Measurements from ENCODE around the gene MAD1L1. TPM values are rescaled to one million over a fixed set of nuclear protein-coding genes. Genes with fewer than 3 reads are reported as not detected.

The MAD1L1 gene
- total RNA-seq, 1 donor from 2014 or later, result 32.3 TPM

DNA sequence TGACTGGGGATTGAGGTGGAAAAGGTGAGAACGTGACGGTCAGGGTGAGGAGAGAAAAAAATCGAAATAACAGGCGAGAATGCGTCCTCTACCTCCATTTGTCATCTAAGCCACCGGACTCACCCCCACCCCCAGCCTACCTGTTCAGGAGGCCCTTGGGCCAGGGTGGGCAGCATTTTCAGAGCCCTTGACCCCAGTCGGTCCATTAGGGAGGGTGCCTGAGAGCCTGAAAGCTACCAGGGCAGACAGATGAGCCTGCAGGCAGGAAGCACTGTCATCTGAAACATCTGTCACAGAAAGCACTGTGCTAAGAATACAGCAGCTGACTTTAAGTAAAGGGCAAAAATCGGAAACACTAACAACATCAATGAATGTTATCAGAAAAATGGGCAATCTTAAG lies 47.0 kb downstream of the MAD1L1 start:
- Mint-ChIP-seq H3K27me3 (ENCODE audit: low read depth, unreplicated experiment) (no peaks in the 10 kb centered on the region), H3K27ac (ENCODE audit: unreplicated experiment) (no peak overlapping the region), H3K4me1 (ENCODE audit: low read depth, unreplicated experiment) (peaks cover 6% of the 10 kb centered on the region), H3K9me3 (ENCODE audit: unreplicated experiment) (peaks cover 4% of the 10 kb centered on the region), H3K4me3 (ENCODE audit: unreplicated experiment) (no peak overlapping the region), H3K36me3 (ENCODE audit: low read depth, unreplicated experiment) (peaks cover 15% of the 10 kb centered on the region)
- Histone ChIP-seq H3K4me3 (ENCODE audit: insufficient read depth, low read depth, low read length) (no peak overlapping the region), H3K4me2 (ENCODE audit: low read length) (no peak overlapping the region), H3K9ac (ENCODE audit: low read length) (no peak overlapping the region), H3K27ac (ENCODE audit: low read depth, low read length) (no peak overlapping the region), H3K27me3 (ENCODE audit: insufficient read depth, low read length) (no peaks in the 10 kb centered on the region), H3K36me3 (ENCODE audit: insufficient read depth, low read length) (no peaks in the 10 kb centered on the region), H2AFZ (ENCODE audit: low read depth, low read length) (no peak overlapping the region), H3K9me3 (ENCODE audit: insufficient read depth, low read depth, low read length) (no peaks in the 10 kb centered on the region), H3K79me2 (ENCODE audit: insufficient read depth, low read length) (peaks cover 17% of the 10 kb centered on the region), H4K20me1 (ENCODE audit: insufficient read depth, low read length) (no peaks in the 10 kb centered on the region), H3K4me1 (ENCODE audit: insufficient read depth, low read length) (peaks cover 4% of the 10 kb centered on the region)
- DNase-seq (ENCODE audit: low read depth), result no peak
- TF ChIP-seq, protein P1, sequence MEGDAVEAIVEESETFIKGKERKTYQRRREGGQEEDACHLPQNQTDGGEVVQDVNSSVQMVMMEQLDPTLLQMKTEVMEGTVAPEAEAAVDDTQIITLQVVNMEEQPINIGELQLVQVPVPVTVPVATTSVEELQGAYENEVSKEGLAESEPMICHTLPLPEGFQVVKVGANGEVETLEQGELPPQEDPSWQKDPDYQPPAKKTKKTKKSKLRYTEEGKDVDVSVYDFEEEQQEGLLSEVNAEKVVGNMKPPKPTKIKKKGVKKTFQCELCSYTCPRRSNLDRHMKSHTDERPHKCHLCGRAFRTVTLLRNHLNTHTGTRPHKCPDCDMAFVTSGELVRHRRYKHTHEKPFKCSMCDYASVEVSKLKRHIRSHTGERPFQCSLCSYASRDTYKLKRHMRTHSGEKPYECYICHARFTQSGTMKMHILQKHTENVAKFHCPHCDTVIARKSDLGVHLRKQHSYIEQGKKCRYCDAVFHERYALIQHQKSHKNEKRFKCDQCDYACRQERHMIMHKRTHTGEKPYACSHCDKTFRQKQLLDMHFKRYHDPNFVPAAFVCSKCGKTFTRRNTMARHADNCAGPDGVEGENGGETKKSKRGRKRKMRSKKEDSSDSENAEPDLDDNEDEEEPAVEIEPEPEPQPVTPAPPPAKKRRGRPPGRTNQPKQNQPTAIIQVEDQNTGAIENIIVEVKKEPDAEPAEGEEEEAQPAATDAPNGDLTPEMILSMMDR (IDR thresholded peaks at IDR 0.05; ENCODE audit: insufficient read depth, low read depth, low read length), result no peak
- TF ChIP-seq EZH2 (IDR thresholded peaks at IDR 0.05; ENCODE audit: insufficient read depth, low read length), result no peak
- FAIRE-seq, result no peak

DNA sequence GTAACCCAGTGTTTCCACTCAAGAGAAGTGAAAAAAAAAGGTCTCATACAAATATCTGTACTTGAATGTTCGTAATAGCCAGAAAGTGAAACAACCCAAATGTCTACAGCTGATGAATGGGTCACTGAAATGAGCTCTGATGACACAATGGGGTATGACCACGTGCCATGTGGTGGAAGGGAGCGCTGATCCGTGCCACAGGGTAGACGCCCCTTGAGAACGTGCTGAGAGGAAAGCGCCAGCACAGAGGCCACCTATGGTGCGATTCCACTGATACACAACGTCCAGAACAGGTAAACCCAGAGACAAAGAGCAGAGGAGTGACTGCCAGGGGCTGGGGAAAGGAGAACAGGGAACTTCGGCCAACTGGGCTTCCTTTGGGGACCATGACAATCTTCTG lies 50.3 kb downstream of the MAD1L1 start:
- no peak overlapping the region for H3K9ac ChIP-seq (ENCODE audit: low read length)
- Mint-ChIP-seq H3K9me3 (ENCODE audit: unreplicated experiment) (peaks cover 4% of the 10 kb centered on the region), H3K27me3 (ENCODE audit: low read depth, unreplicated experiment) (no peaks in the 10 kb centered on the region), H3K36me3 (ENCODE audit: low read depth, unreplicated experiment) (peaks cover 14% of the 10 kb centered on the region), H3K4me1 (ENCODE audit: low read depth, unreplicated experiment) (peaks cover 3% of the 10 kb centered on the region), H3K4me3 (ENCODE audit: unreplicated experiment) (no peak overlapping the region), H3K27ac (ENCODE audit: unreplicated experiment) (no peak overlapping the region)
- H3K4me2 ChIP-seq (ENCODE audit: low read length), result no peak overlapping the region
- no peaks in the 10 kb centered on the region for H3K4me1 ChIP-seq (ENCODE audit: insufficient read depth, low read length)
- H3K4me3 ChIP-seq (ENCODE audit: insufficient read depth, low read depth, low read length), result no peak overlapping the region
- no peaks in the 10 kb centered on the region for H3K27me3 ChIP-seq (ENCODE audit: insufficient read depth, low read length)
- TF ChIP-seq, protein P1 (IDR thresholded peaks at IDR 0.05; ENCODE audit: insufficient read depth, low read depth, low read length), result no peak
- TF ChIP-seq EZH2 (IDR thresholded peaks at IDR 0.05; ENCODE audit: insufficient read depth, low read length), result no peak
- no peaks in the 10 kb centered on the region for H3K9me3 ChIP-seq (ENCODE audit: insufficient read depth, low read depth, low read length)
- no peak overlapping the region for H3K27ac ChIP-seq (ENCODE audit: low read depth, low read length)
- DNase-seq (ENCODE audit: low read depth), result no peak
- no peaks in the 10 kb centered on the region for H4K20me1 ChIP-seq (ENCODE audit: insufficient read depth, low read length)
- no peak for FAIRE-seq
- H2AFZ ChIP-seq (ENCODE audit: low read depth, low read length), result no peak overlapping the region
- H3K36me3 ChIP-seq (ENCODE audit: insufficient read depth, low read length), result no peaks in the 10 kb centered on the region
- H3K79me2 ChIP-seq (ENCODE audit: insufficient read depth, low read length), result peaks cover 4% of the 10 kb centered on the region

DNA sequence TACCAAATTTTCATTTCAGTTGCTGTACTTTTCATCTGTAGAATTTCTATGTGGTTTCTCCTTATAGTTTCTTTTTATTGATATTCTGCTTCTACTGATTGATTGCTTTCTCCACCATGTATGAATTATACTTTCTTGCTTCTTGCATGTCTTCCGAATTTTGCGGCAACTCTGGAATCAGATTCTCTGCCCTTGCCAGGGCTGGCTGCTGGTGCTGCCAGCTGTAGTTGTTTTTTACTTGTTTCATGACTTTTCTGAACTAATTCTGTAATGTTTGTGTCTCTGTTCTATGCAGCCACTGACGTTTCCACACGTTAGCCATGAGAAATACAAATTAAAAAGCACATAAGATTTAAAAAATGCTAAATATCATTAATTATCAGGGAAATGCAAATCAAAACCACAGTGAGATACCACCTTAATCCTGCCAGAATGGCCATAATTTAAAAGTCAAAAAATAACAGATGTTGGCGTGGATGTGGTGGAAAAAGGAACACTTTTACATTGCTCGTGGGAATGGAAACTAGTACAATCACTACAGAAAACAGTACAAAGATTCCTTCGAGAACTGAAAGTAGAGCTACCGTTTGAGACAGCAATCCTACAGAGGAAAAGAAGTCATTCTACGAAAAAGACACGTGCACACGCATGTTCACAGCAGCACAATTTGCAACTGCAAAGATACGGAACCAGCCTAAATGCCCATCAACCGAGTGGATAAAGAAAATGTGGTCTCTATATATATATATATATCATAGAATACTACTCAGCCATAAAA lies 51.5 kb downstream of the MAD1L1 start:
- FAIRE-seq (no peak), DNase-seq (ENCODE audit: low read depth) (no peak)
- H3K4me1 Mint-ChIP-seq (ENCODE audit: low read depth, unreplicated experiment), result peaks cover 4% of the 10 kb centered on the region
- Histone ChIP-seq H3K27me3 (ENCODE audit: insufficient read depth, low read length) (no peaks in the 10 kb centered on the region), H3K4me1 (ENCODE audit: insufficient read depth, low read length) (no peaks in the 10 kb centered on the region), H3K4me3 (ENCODE audit: insufficient read depth, low read depth, low read length) (no peak overlapping the region), H3K79me2 (ENCODE audit: insufficient read depth, low read length) (no peaks in the 10 kb centered on the region), H4K20me1 (ENCODE audit: insufficient read depth, low read length) (no peaks in the 10 kb centered on the region), H3K27ac (ENCODE audit: low read depth, low read length) (no peak overlapping the region), H3K9ac (ENCODE audit: low read length) (no peak overlapping the region), H3K9me3 (ENCODE audit: insufficient read depth, low read depth, low read length) (no peaks in the 10 kb centered on the region), H2AFZ (ENCODE audit: low read depth, low read length) (no peak overlapping the region), H3K36me3 (ENCODE audit: insufficient read depth, low read length) (no peaks in the 10 kb centered on the region), H3K4me2 (ENCODE audit: low read length) (no peak overlapping the region)
- H3K9me3 Mint-ChIP-seq (ENCODE audit: unreplicated experiment), result peaks cover 3% of the 10 kb centered on the region
- no peak overlapping the region for H3K27ac Mint-ChIP-seq (ENCODE audit: unreplicated experiment)
- H3K4me3 Mint-ChIP-seq (ENCODE audit: unreplicated experiment), result no peak overlapping the region
- H3K27me3 Mint-ChIP-seq (ENCODE audit: low read depth, unreplicated experiment), result no peaks in the 10 kb centered on the region
- no peak for TF ChIP-seq EZH2 (IDR thresholded peaks at IDR 0.05; ENCODE audit: insufficient read depth, low read length)
- TF ChIP-seq, protein P1 (IDR thresholded peaks at IDR 0.05; ENCODE audit: insufficient read depth, low read depth, low read length), result no peak
- H3K36me3 Mint-ChIP-seq (ENCODE audit: low read depth, unreplicated experiment), result peaks cover 14% of the 10 kb centered on the region
